DMS114 treated with DMSO at 0.1 percent for 48 hours (cell line): ENCODE results near the gene POLD1.
"Not testable (repeated sequence)": the region's sequence is repeated elsewhere in the genome, so short reads cannot be mapped to it uniquely, and the experiment has no call there.

Experiments used
- DNase-seq: peaks from one replicate; lab custom pipeline; 2025; ENCODE audit not compliant: unreplicated experiment; lab: John Stamatoyannopoulos, UW

POLD1 gene

DNA sequence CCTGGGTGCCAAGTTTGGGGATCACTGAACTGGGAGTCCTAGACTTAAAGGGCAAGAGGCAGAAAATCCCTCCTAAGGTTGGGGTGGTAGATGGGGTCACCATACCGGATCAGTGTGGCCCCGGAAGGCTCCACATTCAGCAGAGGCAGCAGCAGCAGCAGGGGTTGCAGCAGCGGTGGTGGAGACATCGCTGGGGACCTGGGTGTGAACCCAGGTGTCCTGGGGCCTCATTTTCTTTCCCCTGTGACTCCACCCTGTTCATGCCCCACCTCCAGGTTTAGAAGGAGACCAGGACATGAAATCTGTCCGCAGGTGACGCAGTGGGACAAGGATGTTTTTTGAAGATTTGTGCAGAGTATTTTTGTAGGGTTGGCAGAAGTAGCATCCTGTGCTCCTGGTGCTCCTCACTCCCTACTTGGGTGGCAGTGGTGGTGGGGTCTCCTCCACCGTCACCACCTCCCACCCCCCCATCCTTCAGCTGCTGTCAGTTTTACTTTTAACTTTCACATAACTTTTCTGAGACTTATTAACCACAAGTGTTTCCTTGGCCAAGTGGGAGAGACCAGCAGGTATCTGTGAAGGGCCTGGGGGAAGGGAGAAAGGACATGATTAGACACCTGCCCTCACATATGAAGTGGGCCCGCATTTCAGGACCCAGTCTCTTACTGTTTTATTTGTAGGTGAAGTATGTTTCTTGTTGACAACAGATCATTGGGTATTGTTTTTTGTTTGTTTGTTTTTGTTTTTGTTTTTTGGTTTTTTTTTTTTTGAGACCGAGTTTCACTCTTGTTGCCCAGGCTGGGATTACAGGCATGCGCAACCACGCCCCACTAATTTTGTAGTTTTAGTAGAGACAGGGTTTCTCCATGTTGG lies 18.5 kb upstream of the POLD1 start, which contains the start of gene NAPSA:
NAPSA (minus strand) TSS at position 206 of the 873 bp plus-strand sequence; CDS start at position 188, 18 bp downstream.
- no peak for DNase-seq

DNA sequence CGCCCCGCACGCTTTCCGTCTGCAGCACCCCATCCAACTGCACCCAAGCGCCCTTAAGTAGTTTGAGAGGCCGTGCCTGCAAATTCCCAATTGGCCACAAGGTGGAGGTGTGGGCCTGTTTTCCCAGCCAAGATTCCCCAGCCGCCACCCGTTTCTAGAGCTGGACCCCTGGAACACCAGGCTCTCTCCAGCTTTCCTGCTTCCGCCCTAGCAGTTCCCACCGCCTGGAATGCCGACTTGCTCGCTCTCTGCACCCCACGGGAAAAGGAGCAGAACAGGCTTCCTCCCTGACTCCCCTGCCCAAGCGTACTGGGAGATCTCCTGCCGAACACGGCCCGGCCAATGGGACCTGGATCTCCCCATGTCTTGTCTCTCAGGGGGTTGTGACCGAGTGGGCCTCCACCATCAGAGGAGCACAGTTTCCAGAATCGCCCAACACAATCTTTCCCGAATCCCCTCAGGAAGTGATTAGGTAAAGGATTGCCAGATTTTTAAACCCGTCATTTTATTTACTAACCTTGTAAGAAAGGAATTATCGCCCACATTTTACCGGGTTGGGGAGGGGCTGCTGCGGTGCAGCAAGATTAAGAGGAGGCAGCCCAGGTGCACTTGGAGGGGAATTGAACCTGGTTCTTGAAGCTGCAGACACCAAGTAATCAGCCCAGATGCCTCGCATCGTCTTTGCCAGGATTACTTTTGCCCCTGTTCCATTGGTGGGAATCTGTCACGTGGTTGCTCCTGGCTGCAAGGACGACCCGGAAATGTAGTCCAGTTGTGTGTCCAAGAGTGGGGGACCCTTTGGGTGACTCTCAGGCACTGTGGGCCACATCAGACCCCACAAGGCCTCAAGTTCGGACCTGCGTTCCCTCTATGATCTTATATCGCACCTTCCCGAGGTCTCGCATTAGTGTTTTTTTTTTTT lies 15.2 kb upstream of the POLD1 start:
- peak; percentile 69 for DNase-seq

DNA sequence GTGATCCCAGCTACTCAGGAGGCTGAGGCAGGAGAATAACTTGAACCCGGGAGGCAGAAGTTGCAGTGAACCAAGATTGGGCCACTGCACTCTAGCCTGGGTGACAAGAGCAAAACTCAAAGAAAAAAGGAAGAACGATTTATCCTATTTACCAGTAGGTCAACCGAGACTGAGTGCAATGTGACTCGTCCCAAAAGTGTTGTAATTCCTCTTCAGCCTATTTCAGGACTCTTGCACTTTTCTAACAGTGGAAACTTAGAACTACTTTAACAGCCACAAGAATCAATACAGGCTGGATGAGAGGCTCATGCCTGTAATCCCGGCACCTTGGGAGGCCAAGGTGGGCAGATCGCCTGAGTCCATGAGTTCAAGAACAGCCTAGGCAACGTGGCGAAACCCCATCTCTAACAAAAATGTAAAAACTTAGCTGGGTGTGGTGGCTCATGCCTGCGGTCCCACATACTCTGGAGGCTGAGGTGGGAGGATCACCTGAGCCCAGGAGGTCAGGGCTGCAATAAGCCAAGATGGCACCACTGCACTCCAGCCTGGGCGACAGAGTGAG lies 12.2 kb upstream of the POLD1 start:
- DNase-seq = no peak

DNA sequence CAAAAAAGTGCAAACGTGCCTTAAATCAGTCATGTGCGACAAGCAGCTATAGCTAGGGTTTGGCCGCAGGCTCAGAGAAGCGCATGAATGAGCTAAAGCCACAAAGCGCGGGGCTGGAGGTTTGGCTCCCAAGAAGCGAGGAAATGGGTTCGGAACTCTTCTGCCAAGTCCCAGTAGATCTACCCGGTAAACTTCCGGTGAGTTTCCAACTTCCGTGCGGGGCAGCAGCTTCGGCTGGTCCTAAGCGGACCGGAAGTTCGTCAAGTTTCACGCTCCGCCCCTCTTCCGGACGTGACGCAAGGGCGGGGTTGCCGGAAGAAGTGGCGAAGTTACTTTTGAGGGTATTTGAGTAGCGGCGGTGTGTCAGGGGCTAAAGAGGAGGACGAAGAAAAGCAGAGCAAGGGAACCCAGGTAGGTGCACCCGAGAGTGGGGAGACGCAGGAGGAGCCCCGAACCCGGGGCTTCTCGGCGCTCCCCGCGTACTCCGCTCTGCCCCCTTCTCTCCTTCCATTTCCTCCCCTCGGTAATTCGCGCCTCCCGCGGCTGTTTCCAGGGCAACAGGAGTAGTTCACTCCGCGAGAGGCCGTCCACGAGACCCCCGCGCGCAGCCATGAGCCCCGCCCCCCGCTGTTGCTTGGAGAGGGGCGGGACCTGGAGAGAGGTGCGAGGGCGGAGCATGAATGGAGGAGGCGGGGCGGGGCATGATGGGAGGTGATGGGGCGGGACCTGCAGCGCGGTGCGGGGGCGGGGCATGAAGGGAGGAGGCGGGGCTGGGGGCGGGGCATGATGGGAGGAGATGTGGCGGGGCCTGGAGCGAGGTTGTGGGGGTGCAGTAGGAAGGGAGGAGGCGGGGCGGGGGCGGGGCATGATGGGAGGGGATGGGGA lies 7.7 kb upstream of the POLD1 start, which contains the start of gene NR1H2:
NR1H2 (plus strand) TSS at position 292 of the 885 bp plus-strand sequence. CDS start 1,149 bp downstream, outside the sequence.
- DNase-seq = peak; percentile 76

DNA sequence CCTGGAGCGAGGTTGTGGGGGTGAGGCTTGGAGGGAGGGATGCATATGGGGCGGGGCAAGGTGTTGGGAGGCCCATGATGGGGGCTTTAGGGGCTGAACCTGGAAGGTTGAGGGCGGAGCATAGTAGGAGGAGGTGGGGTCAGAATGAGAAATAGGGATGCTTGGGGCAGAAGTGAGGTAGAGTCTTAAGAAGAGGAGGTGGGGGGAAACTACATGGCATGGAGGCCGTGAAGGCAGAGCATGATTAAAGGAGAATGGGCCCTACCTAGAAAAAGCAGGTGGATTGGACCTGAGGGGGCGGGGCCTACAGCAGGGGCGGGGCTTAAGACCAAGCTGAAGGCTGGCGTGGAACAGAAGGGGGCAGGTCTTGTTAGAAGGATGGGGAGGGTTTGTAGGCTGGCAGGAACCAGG lies 7.1 kb upstream of the POLD1 start:
- no peak for DNase-seq

DNA sequence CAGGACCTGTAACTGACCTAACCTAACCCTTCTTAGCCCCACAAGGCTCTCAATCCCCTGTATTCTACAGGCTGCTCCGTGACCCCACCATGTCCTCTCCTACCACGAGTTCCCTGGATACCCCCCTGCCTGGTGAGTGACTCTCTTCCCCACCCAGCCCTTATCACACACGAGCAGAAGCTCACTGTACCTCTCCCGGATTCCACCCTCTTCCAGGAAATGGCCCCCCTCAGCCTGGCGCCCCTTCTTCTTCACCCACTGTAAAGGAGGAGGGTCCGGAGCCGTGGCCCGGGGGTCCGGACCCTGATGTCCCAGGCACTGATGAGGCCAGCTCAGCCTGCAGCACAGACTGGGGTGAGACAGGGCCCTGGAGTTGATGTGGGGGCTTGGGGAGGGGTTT lies 6.6 kb upstream of the POLD1 start:
- no peak for DNase-seq

DNA sequence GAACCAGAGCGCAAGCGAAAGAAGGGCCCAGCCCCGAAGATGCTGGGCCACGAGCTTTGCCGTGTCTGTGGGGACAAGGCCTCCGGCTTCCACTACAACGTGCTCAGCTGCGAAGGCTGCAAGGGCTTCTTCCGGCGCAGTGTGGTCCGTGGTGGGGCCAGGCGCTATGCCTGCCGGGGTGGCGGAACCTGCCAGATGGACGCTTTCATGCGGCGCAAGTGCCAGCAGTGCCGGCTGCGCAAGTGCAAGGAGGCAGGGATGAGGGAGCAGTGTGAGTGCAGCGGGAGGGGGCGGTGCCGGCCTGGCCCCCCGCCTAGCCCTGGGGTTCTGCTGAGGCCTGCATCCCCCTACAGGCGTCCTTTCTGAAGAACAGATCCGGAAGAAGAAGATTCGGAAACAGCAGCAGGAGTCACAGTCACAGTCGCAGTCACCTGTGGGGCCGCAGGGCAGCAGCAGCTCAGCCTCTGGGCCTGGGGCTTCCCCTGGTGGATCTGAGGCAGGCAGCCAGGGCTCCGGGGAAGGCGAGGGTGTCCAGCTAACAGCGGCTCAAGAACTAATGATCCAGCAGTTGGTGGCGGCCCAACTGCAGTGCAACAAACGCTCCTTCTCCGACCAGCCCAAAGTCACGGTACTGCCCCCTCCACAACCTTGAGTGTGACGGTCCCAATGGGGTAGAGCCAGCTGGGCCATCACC lies 5.8 kb upstream of the POLD1 start:
- DNase-seq = no peak

DNA sequence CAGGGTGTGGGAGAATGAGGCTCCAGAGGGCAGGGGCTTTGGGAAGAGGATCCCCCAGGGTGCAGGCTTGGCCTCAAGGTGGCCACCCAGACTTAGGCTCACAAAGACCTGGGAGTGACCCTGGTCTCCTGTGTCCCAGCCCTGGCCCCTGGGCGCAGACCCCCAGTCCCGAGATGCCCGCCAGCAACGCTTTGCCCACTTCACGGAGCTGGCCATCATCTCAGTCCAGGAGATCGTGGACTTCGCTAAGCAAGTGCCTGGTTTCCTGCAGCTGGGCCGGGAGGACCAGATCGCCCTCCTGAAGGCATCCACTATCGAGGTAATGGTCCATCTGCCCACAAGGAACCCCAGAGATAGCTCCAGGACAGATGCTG lies 5.3 kb upstream of the POLD1 start:
- no peak for DNase-seq

DNA sequence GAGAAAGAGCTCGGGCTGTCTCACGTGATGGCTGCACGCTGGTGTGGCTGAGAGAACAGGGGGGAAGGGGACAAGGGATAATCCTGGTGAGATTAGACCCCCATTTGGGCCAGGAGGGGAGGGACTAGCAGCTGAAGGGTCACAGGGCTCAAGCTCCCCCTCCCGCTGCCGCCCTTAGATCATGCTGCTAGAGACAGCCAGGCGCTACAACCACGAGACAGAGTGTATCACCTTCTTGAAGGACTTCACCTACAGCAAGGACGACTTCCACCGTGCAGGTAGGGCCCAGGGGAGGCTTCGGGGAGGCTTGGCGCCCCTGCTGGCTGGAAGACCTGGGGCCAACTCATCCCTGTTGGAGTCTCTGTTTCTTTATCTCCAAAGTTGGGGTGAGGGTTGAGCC lies 4.5 kb upstream of the POLD1 start:
- no peak for DNase-seq

DNA sequence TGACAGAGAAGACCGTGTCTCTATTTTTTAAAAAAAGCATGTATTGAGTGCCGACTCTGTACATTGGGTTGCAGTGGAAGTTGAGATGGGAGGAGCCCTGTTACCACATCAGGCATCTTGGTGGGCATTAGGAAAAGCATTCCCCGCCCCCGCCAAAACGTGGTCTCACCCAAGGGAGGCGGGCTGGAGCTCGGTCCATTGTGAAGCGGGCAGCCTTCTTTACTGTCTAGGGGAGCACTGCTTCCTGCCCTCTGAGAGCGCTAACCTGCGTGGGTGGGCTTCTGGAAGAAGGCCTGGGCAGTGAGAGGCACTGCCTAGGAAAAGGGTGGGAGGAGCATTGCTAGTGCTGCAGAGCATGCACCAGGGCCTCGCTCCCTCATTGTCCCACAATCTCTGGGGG lies 4.0 kb upstream of the POLD1 start:
- DNase-seq = no peak

DNA sequence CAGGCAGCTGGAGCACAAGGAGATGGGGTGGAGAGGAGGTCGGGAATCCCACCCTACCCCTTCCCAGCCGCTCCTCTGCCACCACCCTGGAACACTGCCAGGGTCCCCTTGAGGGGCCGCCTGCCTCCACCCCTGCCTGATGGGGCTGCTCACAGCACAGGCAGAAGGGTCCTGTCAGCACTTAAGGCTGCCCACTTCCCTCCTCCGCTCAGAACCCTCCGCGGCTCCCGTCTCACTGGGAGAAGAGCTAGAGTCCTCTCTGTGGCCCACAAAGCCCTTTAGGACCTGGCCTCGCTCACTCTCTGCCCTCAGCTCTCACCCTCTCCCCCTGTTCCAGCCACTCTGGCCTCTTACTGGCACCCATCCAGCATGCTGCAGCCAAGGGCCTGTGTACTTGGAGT lies 3.4 kb upstream of the POLD1 start:
- DNase-seq = no peak

DNA sequence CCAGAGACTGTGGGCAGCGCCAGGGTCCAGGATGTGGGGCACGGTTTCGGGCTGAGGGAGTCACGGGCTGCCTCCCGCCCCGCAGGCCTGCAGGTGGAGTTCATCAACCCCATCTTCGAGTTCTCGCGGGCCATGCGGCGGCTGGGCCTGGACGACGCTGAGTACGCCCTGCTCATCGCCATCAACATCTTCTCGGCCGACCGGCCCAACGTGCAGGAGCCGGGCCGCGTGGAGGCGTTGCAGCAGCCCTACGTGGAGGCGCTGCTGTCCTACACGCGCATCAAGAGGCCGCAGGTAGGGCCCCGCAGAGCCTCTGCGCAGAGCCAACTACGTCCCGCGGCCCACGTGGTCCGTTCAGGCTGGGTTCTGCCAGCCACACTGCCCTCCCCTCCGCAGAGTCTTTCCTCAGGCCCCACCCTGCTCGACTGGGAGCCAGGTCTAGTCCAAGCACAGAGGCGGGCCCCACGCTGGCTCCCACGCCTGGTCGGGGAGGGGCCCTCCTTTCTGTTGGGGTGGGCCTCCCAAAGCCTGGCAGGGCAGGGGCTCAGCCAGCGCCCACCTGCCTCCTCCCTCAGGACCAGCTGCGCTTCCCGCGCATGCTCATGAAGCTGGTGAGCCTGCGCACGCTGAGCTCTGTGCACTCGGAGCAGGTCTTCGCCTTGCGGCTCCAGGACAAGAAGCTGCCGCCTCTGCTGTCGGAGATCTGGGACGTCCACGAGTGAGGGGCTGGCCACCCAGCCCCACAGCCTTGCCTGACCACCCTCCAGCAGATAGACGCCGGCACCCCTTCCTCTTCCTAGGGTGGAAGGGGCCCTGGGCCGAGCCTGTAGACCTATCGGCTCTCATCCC lies 2.0 kb upstream of the POLD1 start:
- DNase-seq = no peak

DNA sequence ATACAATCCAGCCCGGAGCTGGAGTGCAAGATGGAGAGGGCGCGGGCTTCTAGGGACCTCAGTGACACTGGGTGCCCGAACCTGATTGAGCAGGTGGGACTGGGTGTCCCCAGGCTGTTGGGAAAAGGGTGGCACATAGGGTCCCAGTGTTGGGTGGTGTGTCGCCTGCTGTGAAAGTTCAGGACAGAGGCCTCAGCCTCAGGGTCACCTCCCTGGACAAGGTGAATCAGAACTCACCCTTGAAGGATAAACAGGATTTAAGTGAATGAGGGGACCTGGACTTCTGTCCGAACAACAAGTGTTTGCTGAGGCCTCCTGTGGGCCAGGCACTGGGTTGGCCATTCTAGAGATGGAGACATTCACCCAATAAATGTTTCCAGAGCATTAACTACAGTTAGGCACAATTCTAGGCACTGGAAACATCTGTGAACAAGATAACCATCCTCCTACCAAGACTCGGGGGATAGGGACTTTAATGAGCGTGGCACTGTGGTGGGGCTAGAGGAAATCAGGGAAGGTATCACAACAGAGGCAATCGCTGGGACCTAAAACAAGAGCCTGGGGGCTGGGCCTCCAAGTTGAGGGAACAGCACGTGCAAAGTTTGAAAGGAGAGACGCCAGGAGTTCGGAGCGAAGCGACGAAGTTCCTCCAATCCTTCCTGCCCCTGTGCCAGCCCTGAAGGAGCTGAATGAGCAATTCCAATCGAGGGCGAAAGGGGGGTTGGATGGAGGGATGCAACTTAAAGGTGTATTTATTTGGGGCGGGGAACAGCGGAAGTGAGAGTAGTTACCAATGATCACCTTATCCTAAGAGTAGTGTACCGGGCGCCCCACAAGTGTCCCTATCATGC lies 921 bp upstream of the POLD1 start:
- no peak for DNase-seq

DNA sequence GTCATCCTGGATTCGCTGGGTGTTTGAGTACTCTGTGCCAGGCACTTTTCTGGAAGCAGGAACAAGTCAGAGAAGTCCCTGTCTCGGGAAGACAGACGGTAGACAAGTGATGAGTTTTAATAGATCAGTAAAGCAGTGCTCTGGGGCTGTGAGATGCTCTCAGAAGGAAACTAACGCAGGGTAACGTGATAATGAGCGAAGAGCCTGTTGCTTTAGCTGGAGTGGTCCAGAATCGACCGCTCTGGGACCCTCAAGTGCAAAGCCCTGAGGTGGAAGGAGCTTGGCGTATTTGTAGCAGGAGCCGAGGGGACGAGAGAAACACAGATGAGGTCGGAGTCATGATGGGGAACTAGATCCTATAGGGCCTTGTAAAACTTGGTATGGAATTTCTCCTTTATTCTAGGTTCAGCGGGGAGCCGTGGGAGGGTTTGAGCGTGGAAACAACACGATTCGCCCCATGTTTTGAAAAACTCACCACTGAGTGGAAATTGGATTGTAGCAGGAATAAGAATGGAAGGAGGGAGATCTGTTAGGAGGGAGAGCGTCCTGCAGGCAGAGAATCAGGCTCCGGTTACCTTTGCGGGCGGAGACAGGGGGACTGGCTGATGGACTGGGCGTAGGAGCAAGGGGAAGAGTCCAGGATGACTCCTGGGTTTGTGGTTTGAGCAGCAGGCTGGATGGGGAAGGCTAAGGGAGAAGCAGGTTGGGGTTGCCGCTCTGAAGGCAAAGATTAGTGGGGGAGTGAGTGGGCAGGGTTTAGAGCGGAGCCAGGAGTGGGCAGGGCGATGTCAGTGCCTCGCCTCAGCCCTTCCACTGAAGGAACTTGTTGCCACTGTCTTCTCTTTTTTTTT lies 763 bp downstream of the POLD1 start:
- DNase-seq = no peak

DNA sequence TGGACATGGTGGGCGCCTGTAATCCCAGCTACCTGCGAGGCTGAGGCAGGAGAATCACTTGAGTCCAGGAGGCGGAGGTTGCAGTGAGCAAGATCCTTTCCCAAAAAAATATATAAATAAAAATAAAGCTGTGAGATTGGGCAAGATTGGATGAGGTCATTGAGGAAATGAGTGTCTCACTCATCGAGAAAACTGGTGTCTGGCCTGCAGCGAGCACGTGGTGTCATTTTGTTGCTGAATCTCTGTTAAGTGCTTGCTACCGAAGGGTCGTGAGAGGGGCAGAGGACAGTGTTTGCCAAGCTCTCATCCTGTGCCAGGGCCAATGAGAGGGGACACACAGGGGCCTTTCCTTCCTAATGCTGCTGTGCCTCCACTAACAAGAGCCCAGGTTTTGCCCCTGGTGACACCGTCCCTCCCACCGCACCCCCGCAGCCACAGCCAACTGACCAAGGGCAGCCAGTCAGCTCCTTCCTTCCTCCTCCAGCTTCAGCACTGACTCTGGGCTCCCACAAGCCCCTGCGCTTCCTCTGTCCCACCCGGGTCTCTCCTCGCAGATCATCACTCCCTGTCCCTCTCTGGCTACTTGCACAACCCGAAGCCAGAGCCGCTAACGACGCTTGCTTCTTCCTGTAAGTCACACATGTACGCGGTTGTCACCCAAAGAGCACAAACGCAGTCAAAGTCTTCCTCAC lies 3.2 kb downstream of the POLD1 start:
- no peak for DNase-seq

DNA sequence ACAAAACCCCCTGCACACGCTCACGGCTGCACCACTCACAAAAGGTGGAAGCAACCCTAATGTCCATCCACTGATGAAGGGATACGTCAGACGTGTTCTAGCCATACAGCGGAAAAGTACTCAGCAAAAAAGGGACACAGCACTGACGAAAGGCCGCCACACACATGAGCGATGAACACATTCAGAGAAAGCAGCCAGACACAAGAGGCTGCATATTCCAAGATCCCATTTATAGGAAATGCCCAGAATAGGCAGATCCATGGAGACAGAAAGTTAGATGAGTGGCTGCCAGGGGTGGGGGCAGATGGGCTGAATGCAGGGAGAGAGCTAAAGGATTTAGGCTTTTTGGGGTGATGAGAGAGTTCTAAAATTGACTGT lies 3.7 kb downstream of the POLD1 start:
- no peak for DNase-seq

DNA sequence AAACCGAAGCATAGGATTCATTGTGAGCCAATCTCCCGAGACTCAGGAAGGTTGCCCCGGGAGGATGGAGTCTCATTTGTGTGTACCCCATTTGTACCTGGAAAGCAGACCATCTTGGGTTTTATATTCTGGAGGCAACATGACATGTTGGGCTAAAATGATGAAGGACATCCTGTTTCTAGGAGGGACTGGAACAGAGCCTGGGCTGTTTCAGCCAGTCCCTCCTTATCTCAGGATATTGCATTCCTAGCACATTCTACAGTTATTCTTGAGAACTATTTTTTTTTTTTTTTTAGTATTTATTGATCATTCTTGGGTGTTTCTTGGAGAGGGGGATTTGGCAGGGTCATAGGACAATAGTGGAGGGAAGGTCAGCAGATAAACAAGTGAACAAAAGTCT lies 6.1 kb downstream of the POLD1 start:
- not testable (repeated sequence) for DNase-seq
